Endothelial cell (in vitro differentiated cells): Measurements from ENCODE around the gene REXO1. TPM values are rescaled to one million over a fixed set of nuclear protein-coding genes. Genes with fewer than 3 reads are reported as not detected.

ENCODE experiments used
- DNase-seq: peaks from one replicate; pipeline ENCODE4 v3.0.0; 2021; ENCODE audit warnings: low spot score
- H3K27ac Mint-ChIP-seq: one replicate; pipeline ENCODE4 v1.8.0; 2021; ENCODE audit warnings: mixed read lengths, inconsistent platforms; ENCODE audit not compliant: unreplicated experiment
- H3K27me3 Mint-ChIP-seq: one replicate; pipeline ENCODE4 v1.8.0; 2021; ENCODE audit warnings: mild to moderate bottlenecking, moderate library complexity, mixed read lengths, inconsistent platforms; ENCODE audit not compliant: unreplicated experiment
- H3K36me3 Mint-ChIP-seq: one replicate; pipeline ENCODE4 v1.8.0; 2021; ENCODE audit warnings: mild to moderate bottlenecking, low read depth, mixed read lengths, inconsistent platforms; ENCODE audit not compliant: unreplicated experiment
- H3K4me1 Mint-ChIP-seq: one replicate; pipeline ENCODE4 v1.8.0; 2021; ENCODE audit warnings: mild to moderate bottlenecking, mixed read lengths, inconsistent platforms; ENCODE audit not compliant: unreplicated experiment
- H3K4me3 Mint-ChIP-seq: one replicate; pipeline ENCODE4 v1.8.0; 2021; ENCODE audit warnings: mild to moderate bottlenecking, mixed read lengths, inconsistent platforms; ENCODE audit not compliant: unreplicated experiment
- H3K9me3 Mint-ChIP-seq: one replicate; pipeline ENCODE4 v1.8.0; 2021; ENCODE audit warnings: mixed read lengths, inconsistent platforms; ENCODE audit not compliant: unreplicated experiment
- CTCF ChIP-seq: fragments of 200-600 bp; sonication (generic); IDR thresholded peaks from one replicate; pipeline ENCODE4 v1.5.0; 2021; ENCODE audit warnings: antibody characterized with exemption; ENCODE audit not compliant: unreplicated experiment
- total RNA-seq: library from RNA; stranded (reverse); fragmentation: NEBNext Ultra II Directional; extraction: Animal tissue kit (Norgen Biotek cat#: 25700); gene quantifications from one replicate; pipeline ENCODE4 v1.2.1, GENCODE V29; 2021; ENCODE audit not compliant: unreplicated experiment

Gene REXO1
- total RNA-seq, 1 donor from 2014 or later, result 48.1 TPM

DNA sequence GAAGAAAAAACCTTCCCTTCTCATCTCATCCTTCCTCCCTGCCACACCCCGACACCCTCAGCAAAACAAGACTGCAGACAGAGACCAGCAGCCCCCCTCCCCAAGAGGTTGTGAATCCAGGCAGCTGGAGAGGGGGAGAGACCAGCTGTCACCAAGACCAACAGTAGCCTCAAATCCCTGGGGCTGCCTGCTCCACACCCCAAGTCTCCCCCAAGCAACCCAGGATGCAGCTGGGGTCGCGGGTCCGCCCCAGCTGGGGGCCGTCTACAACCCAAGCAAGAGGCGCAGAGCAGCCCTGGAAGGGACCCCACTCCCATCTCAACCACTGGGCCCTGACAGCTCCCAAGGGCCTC, 8.0 kb upstream of the REXO1 start:
- peak overlapping the region; percentile 79 for H3K4me3 Mint-ChIP-seq
- peaks cover 2% of the 10 kb centered on the region for H3K36me3 Mint-ChIP-seq
- H3K27me3 Mint-ChIP-seq, result peaks cover 12% of the 10 kb centered on the region
- no peak for TF ChIP-seq CTCF
- H3K27ac Mint-ChIP-seq, result no peak overlapping the region
- H3K4me1 Mint-ChIP-seq, result peaks cover 6% of the 10 kb centered on the region
- DNase-seq, result no peak
- no peaks in the 10 kb centered on the region for H3K9me3 Mint-ChIP-seq

- H3K36me3 Mint-ChIP-seq, result peaks cover 5% of the 10 kb centered on the region
- H3K27ac Mint-ChIP-seq, result no peak overlapping the region
- peaks cover 6% of the 10 kb centered on the region for H3K4me1 Mint-ChIP-seq
- H3K4me3 Mint-ChIP-seq, result no peak overlapping the region
- TF ChIP-seq CTCF, result no peak
- peaks cover 8% of the 10 kb centered on the region for H3K27me3 Mint-ChIP-seq
- H3K9me3 Mint-ChIP-seq, result no peaks in the 10 kb centered on the region
- no peak for DNase-seq
Observed at GRCh38 chr19:1855828-1856255, 7.6 kb upstream of the REXO1 start.

DNA sequence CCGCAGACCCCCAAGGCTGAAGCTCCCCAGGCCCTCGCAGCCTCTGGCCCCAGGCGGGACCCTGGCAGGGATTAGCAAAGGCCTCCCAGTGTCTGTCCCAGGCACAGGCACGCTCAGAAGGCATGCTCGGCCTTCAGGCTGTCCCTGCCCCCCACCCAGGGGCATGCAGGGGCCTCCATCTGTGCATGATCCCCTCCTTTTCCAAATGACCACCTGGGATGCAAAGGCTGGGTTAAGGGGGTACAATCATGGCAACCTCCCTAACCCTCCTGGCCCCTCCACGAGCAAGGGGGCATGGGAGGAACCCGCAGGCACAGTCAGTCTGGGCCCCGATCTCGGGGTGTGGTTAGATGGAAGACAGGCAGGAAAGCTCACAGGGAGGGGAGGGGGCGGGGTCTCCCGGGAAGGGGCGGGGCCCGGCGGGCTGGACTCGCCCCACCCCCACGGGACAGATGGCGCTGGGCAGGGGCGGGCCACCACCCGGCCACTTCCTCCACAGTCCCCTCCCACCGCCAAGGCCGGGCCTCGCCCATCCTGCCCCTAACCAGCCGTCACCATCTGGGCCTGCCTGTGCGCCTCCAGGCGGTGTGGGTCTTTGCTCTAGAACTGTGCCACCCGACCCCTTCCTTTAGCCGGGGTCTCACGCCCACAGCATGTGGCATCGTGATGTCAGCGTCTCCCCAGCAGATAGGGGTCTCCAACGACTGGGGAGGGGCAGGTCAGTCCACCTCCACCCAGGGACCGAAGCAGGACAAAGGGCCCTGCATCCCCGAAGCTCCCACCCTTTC, 7.0 kb upstream of the REXO1 start:
- peaks cover 5% of the 10 kb centered on the region for H3K36me3 Mint-ChIP-seq
- TF ChIP-seq CTCF, result no peak
- no peak overlapping the region for H3K27ac Mint-ChIP-seq
- H3K9me3 Mint-ChIP-seq, result no peaks in the 10 kb centered on the region
- H3K4me3 Mint-ChIP-seq, result no peak overlapping the region
- peaks cover 12% of the 10 kb centered on the region for H3K27me3 Mint-ChIP-seq
- H3K4me1 Mint-ChIP-seq, result peaks cover 6% of the 10 kb centered on the region
- peak; percentile 85 for DNase-seq

- peaks cover 5% of the 10 kb centered on the region for H3K36me3 Mint-ChIP-seq
- no peak overlapping the region for H3K27ac Mint-ChIP-seq
- H3K9me3 Mint-ChIP-seq, result no peaks in the 10 kb centered on the region
- H3K27me3 Mint-ChIP-seq, result peaks cover 17% of the 10 kb centered on the region
- H3K4me1 Mint-ChIP-seq, result peaks cover 6% of the 10 kb centered on the region
- TF ChIP-seq CTCF, result no peak
- no peak overlapping the region for H3K4me3 Mint-ChIP-seq
- peak; percentile 20 for DNase-seq
Observed at GRCh38 chr19:1854542-1855039, 6.3 kb upstream of the REXO1 start.

GRCh38 chr19:1854039-1854541, 5.8 kb upstream of the REXO1 start:
- Mint-ChIP-seq H3K27me3 (peaks cover 21% of the 10 kb centered on the region), H3K9me3 (no peaks in the 10 kb centered on the region), H3K27ac (no peak overlapping the region), H3K4me1 (peaks cover 4% of the 10 kb centered on the region), H3K36me3 (peaks cover 5% of the 10 kb centered on the region), H3K4me3 (no peak overlapping the region)
- no peak for TF ChIP-seq CTCF
- DNase-seq, result peak; percentile 15
